Measurements from ENCODE around the gene MFSD12.

GRCh38 chr19:3546119-3546518, 11.3 kb downstream of the MFSD12 start:
- TF ChIP-seq EZH2 (IDR thresholded peaks at IDR 0.05; ENCODE audit: low read depth, unreplicated experiment) (no peak), JUNB (IDR thresholded peaks at IDR 0.05; ENCODE audit: unreplicated experiment) (no peak), REST (IDR thresholded peaks at IDR 0.05; ENCODE audit: unreplicated experiment) (no peak), CREB1 (CRISPR knock-in tag; IDR thresholded peaks at IDR 0.05; ENCODE audit: low read depth) (no peak)
- TF ChIP-seq, protein P1, sequence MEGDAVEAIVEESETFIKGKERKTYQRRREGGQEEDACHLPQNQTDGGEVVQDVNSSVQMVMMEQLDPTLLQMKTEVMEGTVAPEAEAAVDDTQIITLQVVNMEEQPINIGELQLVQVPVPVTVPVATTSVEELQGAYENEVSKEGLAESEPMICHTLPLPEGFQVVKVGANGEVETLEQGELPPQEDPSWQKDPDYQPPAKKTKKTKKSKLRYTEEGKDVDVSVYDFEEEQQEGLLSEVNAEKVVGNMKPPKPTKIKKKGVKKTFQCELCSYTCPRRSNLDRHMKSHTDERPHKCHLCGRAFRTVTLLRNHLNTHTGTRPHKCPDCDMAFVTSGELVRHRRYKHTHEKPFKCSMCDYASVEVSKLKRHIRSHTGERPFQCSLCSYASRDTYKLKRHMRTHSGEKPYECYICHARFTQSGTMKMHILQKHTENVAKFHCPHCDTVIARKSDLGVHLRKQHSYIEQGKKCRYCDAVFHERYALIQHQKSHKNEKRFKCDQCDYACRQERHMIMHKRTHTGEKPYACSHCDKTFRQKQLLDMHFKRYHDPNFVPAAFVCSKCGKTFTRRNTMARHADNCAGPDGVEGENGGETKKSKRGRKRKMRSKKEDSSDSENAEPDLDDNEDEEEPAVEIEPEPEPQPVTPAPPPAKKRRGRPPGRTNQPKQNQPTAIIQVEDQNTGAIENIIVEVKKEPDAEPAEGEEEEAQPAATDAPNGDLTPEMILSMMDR (conservative IDR thresholded peaks at IDR 0.05; ENCODE audit: low read depth in 2 of 2), result no peak

All from GM23338 (cell line).